HepG2 (cell line): ENCODE results near the gene POLR1G. TPM values are rescaled to one million over a fixed set of nuclear protein-coding genes. Genes with fewer than 3 reads are reported as not detected.

Source experiments
- DNMT1 ChIP-seq: sonication (generic); formaldehyde crosslinking; IDR thresholded peaks from 2 replicates; pipeline ENCODE4 v1.5.1; 2020; ENCODE audit warnings: mild to moderate bottlenecking, missing genetic modification reagents
- KDM6A ChIP-seq: IDR thresholded peaks from 2 replicates; pipeline ENCODE4 v1.6.1; 2016; ENCODE audit warnings: low read depth
- MAF1 ChIP-seq: sonication (generic); formaldehyde crosslinking; IDR thresholded peaks from 2 replicates; pipeline ENCODE4 v1.5.0; 2020; ENCODE audit warnings: missing genetic modification reagents, borderline replicate concordance
- SOX6 ChIP-seq, 2 experiments: fragments of 450-650 bp in 1 of 2; sonication (generic) in 1 of 2; formaldehyde crosslinking in 1 of 2; IDR thresholded peaks; 2 replicates each; pipeline versions ENCODE4 v1.4.0 to v1.6.1; 2017 to 2020; ENCODE audit warnings: antibody characterized with exemption in 1 of 2, mild to moderate bottlenecking in 1 of 2, missing genetic modification reagents in 1 of 2
- SRF ChIP-seq: IDR thresholded peaks from 2 replicates; pipeline ENCODE4 v1.6.1; 2011; ENCODE audit warnings: mild to moderate bottlenecking, low read depth, low read length, moderate library complexity
- YY1 ChIP-seq: IDR thresholded peaks from 2 replicates; pipeline ENCODE4 v1.6.1; 2011; ENCODE audit warnings: low read length, low read depth, moderate library complexity, mild to moderate bottlenecking; ENCODE audit not compliant: insufficient read depth, insufficient replicate concordance
- ZNF143 ChIP-seq: sonication (generic); formaldehyde crosslinking; IDR thresholded peaks from 2 replicates; pipeline ENCODE4 v1.4.0; 2020; ENCODE audit warnings: missing genetic modification reagents
- ZNF430 ChIP-seq: sonication (generic); formaldehyde crosslinking; IDR thresholded peaks from 2 replicates; pipeline ENCODE4 v1.9.0; 2021; ENCODE audit warnings: mild to moderate bottlenecking, missing genetic modification reagents
- ZNF549 ChIP-seq: sonication (generic); formaldehyde crosslinking; IDR thresholded peaks from 2 replicates; pipeline ENCODE4 v1.5.0; 2020; ENCODE audit warnings: missing genetic modification reagents
- ZNF737 ChIP-seq: sonication (generic); formaldehyde crosslinking; IDR thresholded peaks from 2 replicates; pipeline ENCODE4 v1.5.0; 2020; ENCODE audit warnings: missing genetic modification reagents, mild to moderate bottlenecking, borderline replicate concordance
- polyA plus RNA-seq, 8 experiments: library from polyadenylated mRNA; depleted of rRNA in 3 of 8; stranded (reverse) in 7 of 8; unstranded in 1 of 8; fragments of >200 nt; fragmentation: Illumina TruSeq in 4 of 8; extraction: Trizol in 4 of 8; gene quantifications; 2 replicates each; pipeline versions ENCODE4 v1.2.1 to v1.2.3, GENCODE V29; 2011 to 2016; ENCODE audit warnings: low read depth in 4 of 8, missing spikeins in 1 of 8, mixed read lengths in 1 of 8; ENCODE audit not compliant: insufficient read depth in 1 of 8
- total RNA-seq, 5 experiments: library from RNA; depleted of rRNA; stranded (reverse); fragments of >200 nt; fragmentation: Illumina TruSeq; extraction: Trizol; gene quantifications; 2 replicates each; pipeline ENCODE4 v1.2.3, GENCODE V29; 2016; ENCODE audit warnings: low read depth in 1 of 5
- TF ChIP-seq, protein P1 (sequence below): IDR thresholded peaks from 2 replicates; pipeline ENCODE4 v1.6.1; 2016; ENCODE audit warnings: missing genetic modification reagents, missing compliant biosample characterization
- TF ChIP-seq, protein P2 (sequence below): sonication (generic); formaldehyde crosslinking; IDR thresholded peaks from 2 replicates; pipeline ENCODE4 v1.4.0; 2020; ENCODE audit warnings: missing genetic modification reagents
- TF ChIP-seq, protein P3 (sequence below): sonication (generic); IDR thresholded peaks from 2 replicates; pipeline ENCODE4 v1.6.1; 2016; ENCODE audit warnings: low read depth, borderline replicate concordance
- TF ChIP-seq, protein P4 (sequence below): sonication (generic); formaldehyde crosslinking; IDR thresholded peaks from 2 replicates; pipeline ENCODE4 v1.5.1; 2020; ENCODE audit warnings: missing genetic modification reagents, mild to moderate bottlenecking, borderline replicate concordance
- TF ChIP-seq, protein P5 (sequence below): sonication (generic); formaldehyde crosslinking; IDR thresholded peaks from 2 replicates; pipeline ENCODE4 v1.5.1; 2020; ENCODE audit warnings: missing genetic modification reagents, mild to moderate bottlenecking, borderline replicate concordance
- TF ChIP-seq, protein P6 (sequence below): sonication (generic); formaldehyde crosslinking; IDR thresholded peaks from 2 replicates; pipeline ENCODE4 v1.9.0; 2021; ENCODE audit warnings: missing genetic modification reagents, borderline replicate concordance
- TF ChIP-seq, protein P7 (sequence below): sonication (generic); formaldehyde crosslinking; conservative IDR thresholded peaks from 2 replicates; pipeline ENCODE4 v1.4.0; 2020; ENCODE audit warnings: missing genetic modification reagents

POLR1G gene
- total and polyA plus RNA-seq, 2 of the 13 experiments (the other 11 are each of a cell fraction or from before 2014, with no cell fraction given), result 3.5 to 20.8 TPM

DNA sequence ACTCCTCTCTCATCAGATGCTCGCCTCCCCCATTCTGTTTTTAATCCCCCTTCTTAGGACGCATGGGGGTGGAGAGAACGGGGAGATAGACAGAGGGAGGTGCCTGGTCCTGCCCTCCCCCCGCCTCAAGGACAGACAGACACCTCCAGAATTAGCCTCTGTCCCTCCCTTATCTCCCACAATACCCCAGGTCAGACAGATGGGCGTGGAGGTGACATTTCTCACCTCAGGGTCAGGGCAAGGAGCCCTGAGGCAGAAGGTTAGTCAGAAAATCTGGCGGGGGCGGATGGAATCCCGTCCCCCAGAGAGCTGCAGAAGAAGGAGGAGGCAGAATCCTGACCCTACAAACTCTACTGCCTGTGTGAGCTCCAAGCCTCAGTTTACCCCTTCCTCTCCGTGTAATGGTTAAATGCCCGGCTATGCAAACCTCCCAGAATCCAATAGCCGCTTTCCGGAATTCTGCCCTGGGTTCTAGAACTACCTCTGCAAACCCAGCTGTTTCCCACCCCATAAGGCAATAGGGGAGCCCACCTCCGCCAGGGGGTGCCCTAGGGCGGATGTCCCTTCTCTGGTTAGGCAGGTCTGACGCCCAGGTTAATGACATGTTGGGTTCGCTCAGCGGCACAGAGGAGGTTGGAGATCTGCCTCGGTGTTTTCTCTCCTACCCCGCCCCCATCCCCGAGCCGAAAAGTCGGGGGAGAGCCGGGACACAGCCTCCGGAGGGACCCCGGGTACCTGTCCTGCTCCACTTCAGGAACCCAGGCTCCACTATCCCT is 2.5 kb upstream of the POLR1G start (continued):
- TF ChIP-seq ZNF549 (CRISPR knock-in tag) (no peak), SRF (peak; percentile 83), ZNF737 (CRISPR knock-in tag) (no peak), DNMT1 (no peak), KDM6A (CRISPR knock-in tag) (no peak), ZNF430 (CRISPR knock-in tag) (peak; percentile 40; the same call in 1 of the 2 replicates), ZNF143 (peak; percentile 52; the same call in 1 of the 2 replicates), SOX6 (IDR thresholded peaks at IDR 0.05) (no peak), SOX6 (CRISPR knock-in tag; IDR thresholded peaks at IDR 0.05) (no peak), YY1 (peak; percentile 23), MAF1 (CRISPR knock-in tag) (0 out of 2 replicates have a peak, but pooled peaks have one; percentile 26)
- TF ChIP-seq, protein P1, sequence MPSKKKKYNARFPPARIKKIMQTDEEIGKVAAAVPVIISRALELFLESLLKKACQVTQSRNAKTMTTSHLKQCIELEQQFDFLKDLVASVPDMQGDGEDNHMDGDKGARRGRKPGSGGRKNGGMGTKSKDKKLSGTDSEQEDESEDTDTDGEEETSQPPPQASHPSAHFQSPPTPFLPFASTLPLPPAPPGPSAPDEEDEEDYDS (CRISPR knock-in tag), result no peak
- TF ChIP-seq, protein P2, sequence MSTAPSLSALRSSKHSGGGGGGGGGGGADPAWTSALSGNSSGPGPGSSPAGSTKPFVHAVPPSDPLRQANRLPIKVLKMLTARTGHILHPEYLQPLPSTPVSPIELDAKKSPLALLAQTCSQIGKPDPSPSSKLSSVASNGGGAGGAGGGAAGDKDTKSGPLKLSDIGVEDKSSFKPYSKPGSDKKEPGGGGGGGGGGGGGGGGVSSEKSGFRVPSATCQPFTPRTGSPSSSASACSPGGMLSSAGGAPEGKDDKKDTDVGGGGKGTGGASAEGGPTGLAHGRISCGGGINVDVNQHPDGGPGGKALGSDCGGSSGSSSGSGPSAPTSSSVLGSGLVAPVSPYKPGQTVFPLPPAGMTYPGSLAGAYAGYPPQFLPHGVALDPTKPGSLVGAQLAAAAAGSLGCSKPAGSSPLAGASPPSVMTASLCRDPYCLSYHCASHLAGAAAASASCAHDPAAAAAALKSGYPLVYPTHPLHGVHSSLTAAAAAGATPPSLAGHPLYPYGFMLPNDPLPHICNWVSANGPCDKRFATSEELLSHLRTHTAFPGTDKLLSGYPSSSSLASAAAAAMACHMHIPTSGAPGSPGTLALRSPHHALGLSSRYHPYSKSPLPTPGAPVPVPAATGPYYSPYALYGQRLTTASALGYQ (CRISPR knock-in tag), result no peak; the same call in 1 of the 2 replicates
- TF ChIP-seq, protein P3, sequence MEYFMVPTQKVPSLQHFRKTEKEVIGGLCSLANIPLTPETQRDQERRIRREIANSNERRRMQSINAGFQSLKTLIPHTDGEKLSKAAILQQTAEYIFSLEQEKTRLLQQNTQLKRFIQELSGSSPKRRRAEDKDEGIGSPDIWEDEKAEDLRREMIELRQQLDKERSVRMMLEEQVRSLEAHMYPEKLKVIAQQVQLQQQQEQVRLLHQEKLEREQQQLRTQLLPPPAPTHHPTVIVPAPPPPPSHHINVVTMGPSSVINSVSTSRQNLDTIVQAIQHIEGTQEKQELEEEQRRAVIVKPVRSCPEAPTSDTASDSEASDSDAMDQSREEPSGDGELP, result peak; percentile 76
- TF ChIP-seq, protein P4, sequence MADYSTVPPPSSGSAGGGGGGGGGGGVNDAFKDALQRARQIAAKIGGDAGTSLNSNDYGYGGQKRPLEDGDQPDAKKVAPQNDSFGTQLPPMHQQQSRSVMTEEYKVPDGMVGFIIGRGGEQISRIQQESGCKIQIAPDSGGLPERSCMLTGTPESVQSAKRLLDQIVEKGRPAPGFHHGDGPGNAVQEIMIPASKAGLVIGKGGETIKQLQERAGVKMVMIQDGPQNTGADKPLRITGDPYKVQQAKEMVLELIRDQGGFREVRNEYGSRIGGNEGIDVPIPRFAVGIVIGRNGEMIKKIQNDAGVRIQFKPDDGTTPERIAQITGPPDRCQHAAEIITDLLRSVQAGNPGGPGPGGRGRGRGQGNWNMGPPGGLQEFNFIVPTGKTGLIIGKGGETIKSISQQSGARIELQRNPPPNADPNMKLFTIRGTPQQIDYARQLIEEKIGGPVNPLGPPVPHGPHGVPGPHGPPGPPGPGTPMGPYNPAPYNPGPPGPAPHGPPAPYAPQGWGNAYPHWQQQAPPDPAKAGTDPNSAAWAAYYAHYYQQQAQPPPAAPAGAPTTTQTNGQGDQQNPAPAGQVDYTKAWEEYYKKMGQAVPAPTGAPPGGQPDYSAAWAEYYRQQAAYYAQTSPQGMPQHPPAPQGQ (CRISPR knock-in tag), result no peak
- TF ChIP-seq, protein P5, sequence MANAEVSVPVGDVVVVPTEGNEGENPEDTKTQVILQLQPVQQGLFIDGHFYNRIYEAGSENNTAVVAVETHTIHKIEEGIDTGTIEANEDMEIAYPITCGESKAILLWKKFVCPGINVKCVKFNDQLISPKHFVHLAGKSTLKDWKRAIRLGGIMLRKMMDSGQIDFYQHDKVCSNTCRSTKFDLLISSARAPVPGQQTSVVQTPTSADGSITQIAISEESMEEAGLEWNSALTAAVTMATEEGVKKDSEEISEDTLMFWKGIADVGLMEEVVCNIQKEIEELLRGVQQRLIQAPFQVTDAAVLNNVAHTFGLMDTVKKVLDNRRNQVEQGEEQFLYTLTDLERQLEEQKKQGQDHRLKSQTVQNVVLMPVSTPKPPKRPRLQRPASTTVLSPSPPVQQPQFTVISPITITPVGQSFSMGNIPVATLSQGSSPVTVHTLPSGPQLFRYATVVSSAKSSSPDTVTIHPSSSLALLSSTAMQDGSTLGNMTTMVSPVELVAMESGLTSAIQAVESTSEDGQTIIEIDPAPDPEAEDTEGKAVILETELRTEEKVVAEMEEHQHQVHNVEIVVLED (CRISPR knock-in tag), result no peak
- TF ChIP-seq, protein P6, sequence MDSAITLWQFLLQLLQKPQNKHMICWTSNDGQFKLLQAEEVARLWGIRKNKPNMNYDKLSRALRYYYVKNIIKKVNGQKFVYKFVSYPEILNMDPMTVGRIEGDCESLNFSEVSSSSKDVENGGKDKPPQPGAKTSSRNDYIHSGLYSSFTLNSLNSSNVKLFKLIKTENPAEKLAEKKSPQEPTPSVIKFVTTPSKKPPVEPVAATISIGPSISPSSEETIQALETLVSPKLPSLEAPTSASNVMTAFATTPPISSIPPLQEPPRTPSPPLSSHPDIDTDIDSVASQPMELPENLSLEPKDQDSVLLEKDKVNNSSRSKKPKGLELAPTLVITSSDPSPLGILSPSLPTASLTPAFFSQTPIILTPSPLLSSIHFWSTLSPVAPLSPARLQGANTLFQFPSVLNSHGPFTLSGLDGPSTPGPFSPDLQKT (CRISPR knock-in tag), result no peak
- TF ChIP-seq, protein P7, sequence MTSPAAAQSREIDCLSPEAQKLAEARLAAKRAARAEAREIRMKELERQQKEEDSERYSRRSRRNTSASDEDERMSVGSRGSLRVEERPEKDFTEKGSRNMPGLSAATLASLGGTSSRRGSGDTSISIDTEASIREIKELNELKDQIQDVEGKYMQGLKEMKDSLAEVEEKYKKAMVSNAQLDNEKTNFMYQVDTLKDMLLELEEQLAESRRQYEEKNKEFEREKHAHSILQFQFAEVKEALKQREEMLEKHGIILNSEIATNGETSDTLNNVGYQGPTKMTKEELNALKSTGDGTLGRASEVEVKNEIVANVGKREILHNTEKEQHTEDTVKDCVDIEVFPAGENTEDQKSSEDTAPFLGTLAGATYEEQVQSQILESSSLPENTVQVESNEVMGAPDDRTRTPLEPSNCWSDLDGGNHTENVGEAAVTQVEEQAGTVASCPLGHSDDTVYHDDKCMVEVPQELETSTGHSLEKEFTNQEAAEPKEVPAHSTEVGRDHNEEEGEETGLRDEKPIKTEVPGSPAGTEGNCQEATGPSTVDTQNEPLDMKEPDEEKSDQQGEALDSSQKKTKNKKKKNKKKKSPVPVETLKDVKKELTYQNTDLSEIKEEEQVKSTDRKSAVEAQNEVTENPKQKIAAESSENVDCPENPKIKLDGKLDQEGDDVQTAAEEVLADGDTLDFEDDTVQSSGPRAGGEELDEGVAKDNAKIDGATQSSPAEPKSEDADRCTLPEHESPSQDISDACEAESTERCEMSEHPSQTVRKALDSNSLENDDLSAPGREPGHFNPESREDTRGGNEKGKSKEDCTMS, result no peak
